ENCODE measurements around the gene GUCY1A2. TPM values are rescaled to one million over a fixed set of nuclear protein-coding genes. Genes with fewer than 3 reads are reported as not detected.

GUCY1A2 gene
- total RNA-seq, 1 experiment from 2014 or later = 0.55 TPM

GRCh38 chr11:106745941-106746340 lies 272.3 kb downstream of the GUCY1A2 start:
- no peak overlapping the region for H3K4me3 ChIP-seq (ENCODE audit: insufficient read depth, low read depth, low read length)
- H3K27me3 ChIP-seq (ENCODE audit: control insufficient read depth, insufficient read depth, low read length) = no peaks in the 10 kb centered on the region
- H3K36me3 ChIP-seq (replicated peaks; ENCODE audit: control insufficient read depth, insufficient read depth, low read length) = no peaks in the 10 kb centered on the region
- no peak for DNase-seq

- no peak for DNase-seq
- Histone ChIP-seq H3K4me3 (ENCODE audit: insufficient read depth, low read depth, low read length) (no peak overlapping the region), H3K36me3 (replicated peaks; ENCODE audit: control insufficient read depth, insufficient read depth, low read length) (no peaks in the 10 kb centered on the region), H3K27me3 (ENCODE audit: control insufficient read depth, insufficient read depth, low read length) (no peaks in the 10 kb centered on the region)
These were observed 284.6 kb downstream of the GUCY1A2 start for GRCh38 chr11:106733635-106734034.

GRCh38 chr11:106728859-106729258 lies 289.4 kb downstream of the GUCY1A2 start:
- no peak overlapping the region for H3K4me3 ChIP-seq (ENCODE audit: insufficient read depth, low read depth, low read length)
- no peaks in the 10 kb centered on the region for H3K27me3 ChIP-seq (ENCODE audit: control insufficient read depth, insufficient read depth, low read length)
- no peak for DNase-seq
- H3K36me3 ChIP-seq (replicated peaks; ENCODE audit: control insufficient read depth, insufficient read depth, low read length) = no peaks in the 10 kb centered on the region

GRCh38 chr11:106728379-106728778 lies 289.9 kb downstream of the GUCY1A2 start:
- no peak for DNase-seq
- no peak overlapping the region for H3K4me3 ChIP-seq (ENCODE audit: insufficient read depth, low read depth, low read length)
- H3K27me3 ChIP-seq (ENCODE audit: control insufficient read depth, insufficient read depth, low read length) = no peaks in the 10 kb centered on the region
- H3K36me3 ChIP-seq (replicated peaks; ENCODE audit: control insufficient read depth, insufficient read depth, low read length) = no peaks in the 10 kb centered on the region

- DNase-seq = no peak
- Histone ChIP-seq H3K4me3 (ENCODE audit: insufficient read depth, low read depth, low read length) (no peak overlapping the region), H3K36me3 (replicated peaks; ENCODE audit: control insufficient read depth, insufficient read depth, low read length) (no peaks in the 10 kb centered on the region), H3K27me3 (ENCODE audit: control insufficient read depth, insufficient read depth, low read length) (no peaks in the 10 kb centered on the region)
These were observed 291.0 kb downstream of the GUCY1A2 start for GRCh38 chr11:106727256-106727655.

GRCh38 chr11:106724293-106724892 lies 293.9 kb downstream of the GUCY1A2 start:
- no peak for DNase-seq
- Histone ChIP-seq H3K27me3 (ENCODE audit: control insufficient read depth, insufficient read depth, low read length) (no peaks in the 10 kb centered on the region), H3K36me3 (replicated peaks; ENCODE audit: control insufficient read depth, insufficient read depth, low read length) (no peaks in the 10 kb centered on the region), H3K4me3 (ENCODE audit: insufficient read depth, low read depth, low read length) (no peak overlapping the region)

GRCh38 chr11:106723071-106723470 lies 295.2 kb downstream of the GUCY1A2 start:
- no peaks in the 10 kb centered on the region for H3K27me3 ChIP-seq (ENCODE audit: control insufficient read depth, insufficient read depth, low read length)
- DNase-seq = no peak
- H3K4me3 ChIP-seq (ENCODE audit: insufficient read depth, low read depth, low read length) = no peak overlapping the region
- H3K36me3 ChIP-seq (replicated peaks; ENCODE audit: control insufficient read depth, insufficient read depth, low read length) = no peaks in the 10 kb centered on the region

- H3K4me3 ChIP-seq (ENCODE audit: insufficient read depth, low read depth, low read length) = no peak overlapping the region
- H3K27me3 ChIP-seq (ENCODE audit: control insufficient read depth, insufficient read depth, low read length) = no peaks in the 10 kb centered on the region
- no peak for DNase-seq
- no peaks in the 10 kb centered on the region for H3K36me3 ChIP-seq (replicated peaks; ENCODE audit: control insufficient read depth, insufficient read depth, low read length)
These were observed 301.1 kb downstream of the GUCY1A2 start for GRCh38 chr11:106717222-106717621.

- DNase-seq = no peak
- Histone ChIP-seq H3K27me3 (ENCODE audit: control insufficient read depth, insufficient read depth, low read length) (no peaks in the 10 kb centered on the region), H3K4me3 (ENCODE audit: insufficient read depth, low read depth, low read length) (no peak overlapping the region), H3K36me3 (replicated peaks; ENCODE audit: control insufficient read depth, insufficient read depth, low read length) (no peaks in the 10 kb centered on the region)
These were observed 304.1 kb downstream of the GUCY1A2 start for GRCh38 chr11:106714199-106714598.

GRCh38 chr11:106708348-106708747 lies 309.9 kb downstream of the GUCY1A2 start:
- Histone ChIP-seq H3K27me3 (ENCODE audit: control insufficient read depth, insufficient read depth, low read length) (no peaks in the 10 kb centered on the region), H3K4me3 (ENCODE audit: insufficient read depth, low read depth, low read length) (no peak overlapping the region), H3K36me3 (replicated peaks; ENCODE audit: control insufficient read depth, insufficient read depth, low read length) (no peaks in the 10 kb centered on the region)
- DNase-seq = no peak

- DNase-seq = no peak
These were observed 311.9 kb downstream of the GUCY1A2 start for GRCh38 chr11:106706355-106706754.

GRCh38 chr11:106702805-106703204 lies 315.5 kb downstream of the GUCY1A2 start:
- no peak overlapping the region for H3K4me3 ChIP-seq (ENCODE audit: insufficient read depth, low read depth, low read length)
- no peaks in the 10 kb centered on the region for H3K36me3 ChIP-seq (replicated peaks; ENCODE audit: control insufficient read depth, insufficient read depth, low read length)
- H3K27me3 ChIP-seq (ENCODE audit: control insufficient read depth, insufficient read depth, low read length) = no peaks in the 10 kb centered on the region
- DNase-seq = no peak

More at GRCh38 chr11:106706355-106706754, 311.9 kb downstream of the GUCY1A2 start:
- Histone ChIP-seq H3K4me3 (ENCODE audit: insufficient read depth, low read depth, low read length) (no peak overlapping the region), H3K36me3 (replicated peaks; ENCODE audit: control insufficient read depth, insufficient read depth, low read length) (no peaks in the 10 kb centered on the region), H3K27me3 (ENCODE audit: control insufficient read depth, insufficient read depth, low read length) (no peaks in the 10 kb centered on the region)

- Histone ChIP-seq H3K4me3 (ENCODE audit: insufficient read depth, low read depth, low read length) (no peak overlapping the region), H3K27me3 (ENCODE audit: control insufficient read depth, insufficient read depth, low read length) (no peaks in the 10 kb centered on the region), H3K36me3 (replicated peaks; ENCODE audit: control insufficient read depth, insufficient read depth, low read length) (no peaks in the 10 kb centered on the region)
- no peak for DNase-seq
These were observed 321.2 kb downstream of the GUCY1A2 start for GRCh38 chr11:106697058-106697457.

GRCh38 chr11:106695506-106695905 lies 322.8 kb downstream of the GUCY1A2 start:
- Histone ChIP-seq H3K27me3 (ENCODE audit: control insufficient read depth, insufficient read depth, low read length) (no peaks in the 10 kb centered on the region), H3K36me3 (replicated peaks; ENCODE audit: control insufficient read depth, insufficient read depth, low read length) (no peaks in the 10 kb centered on the region), H3K4me3 (ENCODE audit: insufficient read depth, low read depth, low read length) (no peak overlapping the region)
- DNase-seq = no peak

- Histone ChIP-seq H3K4me3 (ENCODE audit: insufficient read depth, low read depth, low read length) (no peak overlapping the region), H3K27me3 (ENCODE audit: control insufficient read depth, insufficient read depth, low read length) (no peaks in the 10 kb centered on the region), H3K36me3 (replicated peaks; ENCODE audit: control insufficient read depth, insufficient read depth, low read length) (no peaks in the 10 kb centered on the region)
- no peak for DNase-seq
These were observed 323.8 kb downstream of the GUCY1A2 start for GRCh38 chr11:106694501-106694900.

- Histone ChIP-seq H3K4me3 (ENCODE audit: insufficient read depth, low read depth, low read length) (no peak overlapping the region), H3K27me3 (ENCODE audit: control insufficient read depth, insufficient read depth, low read length) (no peaks in the 10 kb centered on the region), H3K36me3 (replicated peaks; ENCODE audit: control insufficient read depth, insufficient read depth, low read length) (no peaks in the 10 kb centered on the region)
- no peak for DNase-seq
These were observed 326.4 kb downstream of the GUCY1A2 start for GRCh38 chr11:106691807-106692365.

All from H7 (cell line).